KMS-11 (cell line): ENCODE results near the gene KSR2.

Experiments used
- H2AFZ ChIP-seq: fragments of 200-600 bp; sonication (generic); 2 replicates; pipeline ENCODE4 v1.6.1; 2016; ENCODE audit warnings: antibody characterized with exemption, mixed run types, low read depth
- H3K27ac ChIP-seq: fragments of 200-600 bp; sonication (generic); 2 replicates; pipeline ENCODE4 v1.6.1; 2016; ENCODE audit warnings: mild to moderate bottlenecking, mixed run types
- H3K27me3 ChIP-seq: fragments of 200-600 bp; sonication (generic); 2 replicates; pipeline ENCODE4 v1.6.1; 2017; ENCODE audit warnings: mild to moderate bottlenecking, low read depth, mixed run types, moderate library complexity; ENCODE audit not compliant: insufficient read depth
- H3K36me3 ChIP-seq: fragments of 200-600 bp; sonication (generic); 2 replicates; pipeline ENCODE4 v1.6.1; 2017; ENCODE audit warnings: mild to moderate bottlenecking, mixed run types; ENCODE audit not compliant: insufficient read depth
- H3K4me1 ChIP-seq: fragments of 200-600 bp; sonication (generic); 2 replicates; pipeline ENCODE4 v1.6.1; 2016; ENCODE audit warnings: mild to moderate bottlenecking, low read depth, mixed run types; ENCODE audit not compliant: poor library complexity, severe bottlenecking
- H3K4me2 ChIP-seq: fragments of 200-600 bp; sonication (generic); 2 replicates; pipeline ENCODE4 v1.7.0; 2016; ENCODE audit warnings: mild to moderate bottlenecking, mixed run types
- H3K4me3 ChIP-seq: fragments of 200-600 bp; sonication (generic); IDR thresholded peaks from 2 replicates; pipeline ENCODE4 v1.6.1; 2017; ENCODE audit warnings: low read depth, low read length, mixed read lengths; ENCODE audit not compliant: insufficient read depth
- H3K79me2 ChIP-seq: fragments of 200-600 bp; sonication (generic); 2 replicates; pipeline ENCODE4 v1.6.1; 2016; ENCODE audit warnings: low read depth, mixed run types; ENCODE audit not compliant: insufficient read depth
- H3K9ac ChIP-seq: fragments of 200-600 bp; sonication (generic); 2 replicates; pipeline ENCODE4 v1.6.1; 2016; ENCODE audit warnings: mild to moderate bottlenecking, mixed run types
- H4K20me1 ChIP-seq: fragments of 200-600 bp; sonication (generic); 2 replicates; pipeline ENCODE4 v1.6.1; 2016; ENCODE audit warnings: mild to moderate bottlenecking, mixed run types; ENCODE audit not compliant: insufficient read depth
- CTCF ChIP-seq: fragments of 200-600 bp; sonication (generic); conservative IDR thresholded peaks from 2 replicates; pipeline ENCODE4 v1.6.1; 2017; ENCODE audit warnings: low read depth, mild to moderate bottlenecking, antibody characterized with exemption, low read length, moderate library complexity, mixed read lengths

KSR2 gene

GRCh38 chr12:117830471-117830870, 138.3 kb downstream of the KSR2 start:
- no peak overlapping the region for H3K9ac ChIP-seq
- no peak overlapping the region for H3K27ac ChIP-seq
- H3K79me2 ChIP-seq: no peaks in the 10 kb centered on the region
- no peak overlapping the region for H3K4me2 ChIP-seq
- no peaks in the 10 kb centered on the region for H4K20me1 ChIP-seq
- H3K36me3 ChIP-seq: no peaks in the 10 kb centered on the region
- H3K4me1 ChIP-seq: no peaks in the 10 kb centered on the region
- no peaks in the 10 kb centered on the region for H3K27me3 ChIP-seq
- TF ChIP-seq CTCF: no peak
- H3K4me3 ChIP-seq: no peak overlapping the region
- no peak overlapping the region for H2AFZ ChIP-seq

- Histone ChIP-seq H3K27ac (no peak overlapping the region), H3K4me1 (no peaks in the 10 kb centered on the region), H3K4me2 (no peak overlapping the region), H4K20me1 (no peaks in the 10 kb centered on the region), H3K36me3 (no peaks in the 10 kb centered on the region), H3K79me2 (no peaks in the 10 kb centered on the region), H3K27me3 (no peaks in the 10 kb centered on the region), H2AFZ (no peak overlapping the region), H3K9ac (no peak overlapping the region), H3K4me3 (no peak overlapping the region)
- TF ChIP-seq CTCF: no peak
These were observed 139.7 kb downstream of the KSR2 start for GRCh38 chr12:117829108-117829507.

- Histone ChIP-seq H4K20me1 (no peaks in the 10 kb centered on the region), H3K79me2 (no peaks in the 10 kb centered on the region), H3K36me3 (no peaks in the 10 kb centered on the region), H3K27ac (no peak overlapping the region), H3K4me3 (no peak overlapping the region), H3K9ac (no peak overlapping the region), H3K27me3 (no peaks in the 10 kb centered on the region), H2AFZ (no peak overlapping the region), H3K4me1 (no peaks in the 10 kb centered on the region), H3K4me2 (no peak overlapping the region)
- TF ChIP-seq CTCF: no peak
These were observed 141.1 kb downstream of the KSR2 start for GRCh38 chr12:117827660-117828059.

GRCh38 chr12:117825827-117826226, 143.0 kb downstream of the KSR2 start:
- Histone ChIP-seq H3K4me1 (no peaks in the 10 kb centered on the region), H3K9ac (no peak overlapping the region), H4K20me1 (no peaks in the 10 kb centered on the region), H3K4me3 (no peak overlapping the region), H2AFZ (no peak overlapping the region), H3K27me3 (no peaks in the 10 kb centered on the region), H3K79me2 (no peaks in the 10 kb centered on the region), H3K36me3 (no peaks in the 10 kb centered on the region), H3K4me2 (no peak overlapping the region), H3K27ac (no peak overlapping the region)
- no peak for TF ChIP-seq CTCF
